GM12864 (cell line): Measurements from ENCODE around the gene EFNA4.

ENCODE experiments used
- DNase-seq: peaks from one replicate; pipeline ENCODE4 v3.0.0-alpha.2; 2011; ENCODE audit warnings: low read depth
- H3K4me3 ChIP-seq: 2 replicates; pipeline ENCODE4 v1.5.1; 2011; ENCODE audit warnings: mild to moderate bottlenecking, low read depth, low read length, control low read depth
- TF ChIP-seq, protein P1 (sequence below): IDR thresholded peaks from 2 replicates; pipeline ENCODE4 v1.5.1; 2011; ENCODE audit warnings: low read depth, mild to moderate bottlenecking, moderate library complexity, low read length, control low read depth, inconsistent platforms; ENCODE audit errors: missing control alignments

EFNA4 gene

DNA sequence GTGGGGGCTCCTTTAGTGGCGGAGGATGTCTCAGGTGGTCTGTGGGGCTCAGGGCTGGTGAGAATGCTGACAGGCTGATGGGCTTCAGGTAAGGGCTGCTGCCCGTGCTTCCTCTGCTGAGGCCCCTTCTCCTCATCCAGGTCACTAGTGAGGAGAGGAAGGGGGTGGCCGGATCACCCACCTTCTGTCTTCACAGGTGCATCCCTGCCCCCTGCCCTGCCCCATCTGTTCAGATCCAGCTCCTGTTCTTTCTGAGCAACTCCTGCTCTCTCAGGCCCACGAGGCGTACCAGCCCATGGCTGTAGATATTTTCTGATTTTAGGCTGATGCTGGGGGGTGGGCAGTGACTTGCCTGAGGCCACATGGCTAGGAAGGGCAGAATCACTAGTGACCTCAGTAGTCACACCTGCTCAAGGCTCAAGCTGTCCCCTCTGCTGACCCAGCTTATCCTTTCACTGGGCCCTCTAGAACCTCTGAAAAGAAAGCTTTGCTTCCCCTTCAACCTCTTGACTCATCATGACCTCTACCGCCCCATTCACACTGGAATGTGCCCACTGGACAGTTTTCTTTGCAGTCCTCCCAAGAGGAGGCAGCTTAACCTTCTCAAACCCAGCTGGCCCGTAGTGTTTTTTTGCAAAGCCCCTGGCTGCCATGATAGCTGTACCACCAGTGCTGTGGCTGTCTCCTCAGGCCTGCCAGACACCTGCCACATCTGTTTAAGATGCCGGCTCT lies 44.8 kb upstream of the EFNA4 start:
- no peak overlapping the region for H3K4me3 ChIP-seq
- DNase-seq: no peak
- TF ChIP-seq, protein P1, sequence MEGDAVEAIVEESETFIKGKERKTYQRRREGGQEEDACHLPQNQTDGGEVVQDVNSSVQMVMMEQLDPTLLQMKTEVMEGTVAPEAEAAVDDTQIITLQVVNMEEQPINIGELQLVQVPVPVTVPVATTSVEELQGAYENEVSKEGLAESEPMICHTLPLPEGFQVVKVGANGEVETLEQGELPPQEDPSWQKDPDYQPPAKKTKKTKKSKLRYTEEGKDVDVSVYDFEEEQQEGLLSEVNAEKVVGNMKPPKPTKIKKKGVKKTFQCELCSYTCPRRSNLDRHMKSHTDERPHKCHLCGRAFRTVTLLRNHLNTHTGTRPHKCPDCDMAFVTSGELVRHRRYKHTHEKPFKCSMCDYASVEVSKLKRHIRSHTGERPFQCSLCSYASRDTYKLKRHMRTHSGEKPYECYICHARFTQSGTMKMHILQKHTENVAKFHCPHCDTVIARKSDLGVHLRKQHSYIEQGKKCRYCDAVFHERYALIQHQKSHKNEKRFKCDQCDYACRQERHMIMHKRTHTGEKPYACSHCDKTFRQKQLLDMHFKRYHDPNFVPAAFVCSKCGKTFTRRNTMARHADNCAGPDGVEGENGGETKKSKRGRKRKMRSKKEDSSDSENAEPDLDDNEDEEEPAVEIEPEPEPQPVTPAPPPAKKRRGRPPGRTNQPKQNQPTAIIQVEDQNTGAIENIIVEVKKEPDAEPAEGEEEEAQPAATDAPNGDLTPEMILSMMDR: no peak

DNA sequence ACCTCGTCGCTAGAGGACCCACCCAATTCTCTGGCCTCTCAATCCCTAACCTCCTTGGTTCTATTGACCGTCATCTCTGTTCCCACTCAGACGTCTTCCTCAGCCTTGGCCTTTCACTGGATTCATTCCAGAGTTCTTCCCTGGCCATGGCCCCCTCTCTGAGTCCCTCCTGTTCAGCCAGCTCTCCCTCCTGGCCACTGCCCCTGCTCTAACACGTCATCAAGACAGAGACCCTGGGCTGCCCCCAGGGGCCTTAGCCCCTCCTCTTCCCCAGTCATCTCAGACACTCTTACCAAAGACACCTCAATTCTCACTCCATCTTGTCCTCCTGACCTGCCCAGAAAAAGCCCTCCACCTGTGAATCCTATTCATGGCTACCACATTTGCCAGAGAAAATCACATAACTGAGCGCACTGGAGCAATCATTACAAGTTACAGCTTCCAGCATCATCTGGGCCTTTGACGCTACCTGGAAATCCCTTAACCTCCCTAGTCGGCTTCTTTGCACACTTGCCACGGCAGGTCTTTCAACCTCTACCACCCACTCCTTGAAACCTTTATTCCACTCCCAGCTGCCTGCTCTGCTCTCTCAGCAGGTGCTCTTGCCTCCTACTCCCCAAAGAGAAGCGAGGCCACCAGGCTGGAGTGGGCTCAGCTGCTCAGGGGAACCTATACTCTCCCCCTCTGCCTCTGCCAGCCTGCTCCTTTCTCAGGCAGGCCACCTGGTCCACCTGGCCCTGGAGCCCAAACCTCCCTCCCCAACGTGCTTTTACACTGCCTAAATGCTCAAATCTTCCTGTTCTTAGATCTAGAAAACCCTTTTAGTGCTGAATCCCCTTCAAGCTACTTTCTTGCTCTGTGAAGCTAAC lies 43.9 kb upstream of the EFNA4 start:
- DNase-seq: no peak
- no peak overlapping the region for H3K4me3 ChIP-seq
- TF ChIP-seq, protein P1: no peak

DNA sequence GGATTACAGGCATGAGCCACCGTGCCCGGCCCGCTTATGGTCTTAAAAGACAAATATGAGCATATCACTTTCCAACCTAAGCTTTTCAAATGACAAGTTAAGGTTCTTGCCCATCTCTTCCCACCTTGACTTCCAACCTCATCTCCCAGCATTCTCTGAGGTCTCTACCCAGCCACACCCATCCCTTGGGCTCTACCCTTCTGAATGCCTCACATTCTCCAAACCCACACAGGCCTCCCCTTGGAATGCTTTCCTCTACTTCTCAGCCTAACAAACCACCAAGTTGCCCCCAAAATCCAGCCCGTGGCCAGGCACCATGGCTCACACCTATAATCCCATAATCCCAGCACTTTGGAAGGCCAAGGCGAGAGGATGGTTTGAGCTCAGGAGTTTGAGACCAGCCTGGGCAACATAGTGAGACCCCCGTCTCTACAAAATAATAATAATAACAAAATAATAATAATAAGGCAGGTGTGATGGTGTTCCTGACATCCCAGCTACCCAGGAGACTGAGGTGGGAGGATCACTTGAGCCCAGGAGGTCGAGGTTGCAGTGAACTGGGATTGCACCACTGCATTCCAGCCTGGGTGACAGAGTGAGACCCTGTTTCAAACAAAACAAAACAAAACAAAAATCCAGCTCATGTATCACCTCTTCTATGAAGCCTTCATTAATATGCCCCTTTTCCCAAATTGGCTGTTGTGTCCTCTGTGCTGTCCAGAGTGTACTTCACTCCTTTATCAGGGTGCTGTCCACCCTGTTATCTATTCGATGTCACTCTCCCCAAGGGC lies 41.2 kb upstream of the EFNA4 start:
- no peak overlapping the region for H3K4me3 ChIP-seq
- TF ChIP-seq, protein P1: no peak
- no peak for DNase-seq

DNA sequence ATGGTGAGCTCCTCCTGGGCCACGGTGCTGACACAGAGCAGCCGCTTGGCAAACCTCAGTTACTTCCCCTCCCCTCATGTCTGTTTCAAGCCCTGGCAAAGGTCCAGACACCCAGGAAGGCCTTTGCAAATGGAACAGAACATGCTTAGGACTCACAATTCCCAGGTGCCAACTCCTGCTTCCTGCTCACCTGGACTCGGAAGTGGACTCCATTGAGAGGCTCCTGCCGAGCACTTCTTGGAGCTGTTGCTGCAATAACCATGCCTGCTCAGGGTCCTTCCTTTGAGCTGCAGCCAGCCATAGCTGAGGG lies 40.7 kb upstream of the EFNA4 start:
- TF ChIP-seq, protein P1: no peak

DNA sequence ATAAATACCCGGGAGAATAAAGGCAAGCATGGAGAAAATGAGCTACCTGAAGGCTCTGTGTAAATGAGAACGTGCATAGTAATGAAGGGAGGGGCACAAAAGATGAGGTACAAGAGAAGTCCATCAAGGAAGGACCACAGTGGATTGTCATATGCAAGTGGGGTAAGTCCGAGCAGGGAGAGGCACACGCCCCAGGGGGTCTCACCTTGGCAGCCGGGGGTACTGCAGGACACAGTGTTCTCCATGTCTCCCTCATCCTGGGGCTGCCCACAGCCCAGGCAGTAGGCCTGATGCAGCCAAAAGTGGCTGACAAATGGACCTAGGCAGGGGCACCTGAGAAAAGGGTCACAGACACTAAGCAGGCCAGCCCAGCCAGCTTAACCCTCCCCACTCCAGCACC lies 39.9 kb upstream of the EFNA4 start:
- no peak overlapping the region for H3K4me3 ChIP-seq
- TF ChIP-seq, protein P1: no peak
- DNase-seq: no peak

More for the DNA sequence above, 40.7 kb upstream of the EFNA4 start:
- no peak overlapping the region for H3K4me3 ChIP-seq
- no peak for DNase-seq

DNA sequence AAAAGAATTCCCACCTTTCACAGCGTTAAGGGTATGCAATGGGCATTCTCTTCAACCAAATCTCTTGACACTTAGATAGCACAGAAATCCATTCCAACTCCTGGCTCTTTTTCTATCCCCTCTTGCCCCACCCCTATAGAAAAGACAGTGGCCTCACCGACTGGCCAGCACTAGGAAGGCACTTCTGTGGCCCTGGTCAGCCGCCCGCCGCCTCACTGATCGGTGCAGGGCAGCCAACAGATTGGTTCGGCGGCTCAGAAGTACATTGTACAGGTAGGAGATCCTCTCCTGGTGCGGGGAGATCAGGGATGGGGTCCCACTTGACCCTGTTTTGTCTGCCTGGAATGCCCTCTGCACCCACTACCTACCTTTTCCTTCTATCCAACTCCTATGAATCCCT lies 39.2 kb upstream of the EFNA4 start:
- TF ChIP-seq, protein P1: no peak
- DNase-seq: no peak
- no peak overlapping the region for H3K4me3 ChIP-seq
